ENCODE data around the gene ARHGAP33. TPM values are rescaled to one million over a fixed set of nuclear protein-coding genes. Genes with fewer than 3 reads are reported as not detected.

ARHGAP33 gene
- total and polyA plus RNA-seq, 10 of the 15 experiments (the other 5 are each of a cell fraction or from before 2014, with no cell fraction given): 0.05 to 22.9 (median 2.3) TPM; not detected in 1

GRCh38 chr19:35752746-35753350 is 22.5 kb upstream of the ARHGAP33 start:
- ATAC-seq (no peak), DNase-seq (ENCODE audit: low read depth, low spot score) (no peak), FAIRE-seq (no peak)
- 94% methylated on average over 20 of the region's 20 CpGs for WGBS (ENCODE audit: insufficient coverage, insufficient replicate concordance, low lambda C conversion rate, missing lambda C conversion rate)
- Histone ChIP-seq H3K4me2 (ENCODE audit: control insufficient read depth, insufficient read depth) (no peak overlapping the region), H3K9ac (ENCODE audit: control insufficient read depth, insufficient read depth, low read length) (no peak overlapping the region), H3K27ac (ENCODE audit: control insufficient read depth, insufficient read depth) (no peak overlapping the region), H4K20me1 (ENCODE audit: control insufficient read depth, insufficient read depth) (no peaks in the 10 kb centered on the region), H3K27me3 (replicated peaks in 1 of 2; ENCODE audit: control insufficient read depth in 2 of 2, insufficient read depth in 2 of 2, low read length in 1 of 2) (no peaks in the 10 kb centered on the region), H3K79me2 (ENCODE audit: control insufficient read depth, insufficient read depth, low read length) (peaks cover 3% of the 10 kb centered on the region), H3K4me1 (ENCODE audit: control insufficient read depth, insufficient read depth, low read length) (peaks cover 11% of the 10 kb centered on the region), H3K4me3 (no peak overlapping the region), H2AFZ (ENCODE audit: control insufficient read depth, low read depth, low read length) (no peak overlapping the region), H3K36me3 (ENCODE audit: control insufficient read depth in 2 of 2, insufficient read depth in 2 of 2, low read length in 1 of 2) (peaks cover 0 to 2% of the 10 kb centered on the region in 2 experiments; a peak in 2 of 4 replicates), H3K9me3 (replicated peaks; ENCODE audit: control insufficient read depth, insufficient read depth, low read length) (no peaks in the 10 kb centered on the region)
- ChIA-PET POLR2A (no interaction called here), RAD21 (ENCODE audit: unreplicated experiment) (no interaction called here), CTCF (interaction anchor here (1.8 kb wide), 1 partner anchor 50 kb away, joined by 5 read pairs; no protein-coding TSS in a partner anchor), SMC1A (ENCODE audit: uncharacterized antibody, unreplicated experiment) (no interaction called here)
- BruUV-seq (replicated peaks): no TSS peak
- intact Hi-C loops (cut with micrococcal nuclease; ENCODE audit: unreplicated experiment) (no loop called here), in situ Hi-C loops (cut with MboI) (no loop called here)
- TF ChIP-seq NFYB (IDR thresholded peaks at IDR 0.05; ENCODE audit: insufficient read depth, low read depth, low read length) (no peak), TCF3 (IDR thresholded peaks at IDR 0.05; ENCODE audit: borderline replicate concordance, insufficient read depth, low read depth, low read length) (no peak), KLF5 (IDR thresholded peaks at IDR 0.05; ENCODE audit: partially characterized antibody) (no peak), PML (IDR thresholded peaks at IDR 0.05; ENCODE audit: low read length) (no peak), HDAC6 (IDR thresholded peaks at IDR 0.05; ENCODE audit: unreplicated experiment) (no peak), SMARCA5 (IDR thresholded peaks at IDR 0.05) (no peak), ZSCAN29 (IDR thresholded peaks at IDR 0.05) (no peak), ETV6 (conservative IDR thresholded peaks at IDR 0.05 in 1 of 2, IDR thresholded peaks at IDR 0.05 in 1 of 2; ENCODE audit: borderline replicate concordance in 1 of 2, low read depth in 1 of 2) (no peak), IKZF2 (IDR thresholded peaks at IDR 0.05) (no peak), CREM (IDR thresholded peaks at IDR 0.05; ENCODE audit: low read depth) (no peak), MXI1 (IDR thresholded peaks at IDR 0.05; ENCODE audit: low read depth, low read length) (no peak), SREBF2 (IDR thresholded peaks at IDR 0.05; ENCODE audit: low read length) (no peak), ZNF217 (IDR thresholded peaks at IDR 0.05) (no peak), NR2F1 (conservative IDR thresholded peaks at IDR 0.05) (no peak), SPI1 (IDR thresholded peaks at IDR 0.05; ENCODE audit: borderline replicate concordance, insufficient read depth, low read depth, low read length) (no peak), ZBED1 (IDR thresholded peaks at IDR 0.05; ENCODE audit: borderline replicate concordance) (no peak), NR2C1 (IDR thresholded peaks at IDR 0.05) (no peak)
